ENCODE measurements around the gene TLN1. TPM values are rescaled to one million over a fixed set of nuclear protein-coding genes. Genes with fewer than 3 reads are reported as not detected.

The TLN1 gene
- total and polyA plus RNA-seq, 3 experiments from 2014 or later = 161 to 249 (median 248) TPM

GRCh38 chr9:35653611-35654010, 78.4 kb downstream of the TLN1 start:
- Mint-ChIP-seq H3K9me3 (peaks cover 0 to 6% (median 4%) of the 10 kb centered on the region in 5 donors), H3K36me3 (peaks cover 0 to 15% (median 2%) of the 10 kb centered on the region in 3 donors), H3K27me3 (peaks cover 4 to 9% of the 10 kb centered on the region in 2 donors), H3K4me1 (peaks cover 51 to 73% (median 56%) of the 10 kb centered on the region in 3 donors), H3K4me3 (peak overlapping the region in 1 of 7 donors; percentile 41), H3K27ac (peak overlapping the region in 7 of 8 donors; percentile 70 to 100 (median 86))
- H3K27me3 ChIP-seq (ENCODE audit: insufficient read depth, low read length, poor library complexity, severe bottlenecking) = no peaks in the 10 kb centered on the region
- H3K4me3 ChIP-seq (ENCODE audit: low read length) = no peak overlapping the region
- no peak for DNase-seq
- no peak overlapping the region for H3K27ac ChIP-seq (ENCODE audit: low read depth, low read length)
- H3K4me1 ChIP-seq (ENCODE audit: insufficient read depth, low read length) = peaks cover 45% of the 10 kb centered on the region
- H3K36me3 ChIP-seq (ENCODE audit: insufficient read depth, low read length) = no peaks in the 10 kb centered on the region
- no peaks in the 10 kb centered on the region for H3K9me3 ChIP-seq (ENCODE audit: low read length)
- ChIA-PET POLR2A (no interaction called here), CTCF (interaction anchor here (6.5 to 10.0 kb wide), 2 partner anchors 7 to 43 kb away, joined by 72 to 162 read pairs; partner anchors contain the start of gene SIT1)

- H3K4me1 Mint-ChIP-seq = peaks cover 57 to 78% (median 60%) of the 10 kb centered on the region in 3 donors
- H3K9me3 Mint-ChIP-seq = peaks cover 0 to 3% (median 2%) of the 10 kb centered on the region in 5 donors
- Histone ChIP-seq H3K4me1 (ENCODE audit: insufficient read depth, low read length) (peaks cover 53% of the 10 kb centered on the region), H3K9me3 (ENCODE audit: low read length) (no peaks in the 10 kb centered on the region), H3K4me3 (ENCODE audit: low read length) (no peak overlapping the region), H3K27me3 (ENCODE audit: insufficient read depth, low read length, poor library complexity, severe bottlenecking) (no peaks in the 10 kb centered on the region), H3K27ac (ENCODE audit: low read depth, low read length) (no peak overlapping the region), H3K36me3 (ENCODE audit: insufficient read depth, low read length) (no peaks in the 10 kb centered on the region)
- no peak for DNase-seq
- H3K4me3 Mint-ChIP-seq = no peak overlapping the region
- peaks cover 2 to 3% of the 10 kb centered on the region in 2 donors for H3K27me3 Mint-ChIP-seq
- ChIA-PET CTCF (no interaction called here), POLR2A (no interaction called here)
- H3K27ac Mint-ChIP-seq = peak overlapping the region in 6 of 8 donors; percentile 23 to 93 (median 60)
- H3K36me3 Mint-ChIP-seq = peaks cover 0 to 13% (median under 1%) of the 10 kb centered on the region in 3 donors
Measured at GRCh38 chr9:35652829-35653209, 79.2 kb downstream of the TLN1 start.

DNA sequence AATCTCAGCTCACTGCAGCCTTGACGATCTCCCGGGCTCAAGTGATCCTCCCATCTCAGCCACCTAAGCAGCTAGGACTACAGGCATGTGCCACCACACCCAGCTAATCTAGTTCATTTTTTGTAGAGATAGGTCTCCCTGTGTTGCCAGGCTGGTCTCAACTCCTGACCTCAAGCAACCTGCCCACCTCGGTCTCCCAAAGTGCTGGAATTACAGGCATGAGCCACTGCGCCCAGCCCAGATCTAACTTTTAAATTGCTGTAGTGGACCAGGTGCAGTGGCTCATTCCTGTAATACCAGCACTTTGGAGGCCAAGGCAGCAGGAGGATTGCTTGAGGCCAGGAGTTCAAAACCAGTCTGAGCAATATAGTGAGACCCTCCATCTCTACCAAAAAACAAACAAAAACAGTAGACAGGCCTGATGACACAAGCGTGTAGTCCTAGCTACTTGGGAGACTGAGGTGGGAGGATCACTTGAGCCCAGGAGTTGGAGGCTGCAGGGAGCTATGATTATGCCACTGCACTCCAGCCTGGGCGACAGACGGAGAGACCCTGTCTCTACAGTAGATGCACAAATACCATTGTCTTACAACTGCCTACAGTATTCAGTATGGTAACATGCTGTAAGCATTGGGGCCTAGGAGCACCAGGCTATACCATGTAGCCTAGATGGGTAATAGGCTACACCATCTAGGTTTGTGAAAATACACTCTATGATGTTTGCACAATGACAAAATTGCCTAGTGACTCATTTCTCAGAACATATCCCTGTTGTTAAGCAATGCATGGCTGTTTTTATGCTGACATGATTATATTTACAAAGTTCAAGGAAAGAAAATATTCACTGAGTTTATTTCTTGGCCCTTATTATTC, 79.8 kb downstream of the TLN1 start:
- peaks cover 56% of the 10 kb centered on the region for H3K4me1 ChIP-seq (ENCODE audit: insufficient read depth, low read length)
- H3K27ac ChIP-seq (ENCODE audit: low read depth, low read length) = no peak overlapping the region
- no peak overlapping the region for H3K4me3 ChIP-seq (ENCODE audit: low read length)
- no peaks in the 10 kb centered on the region for H3K9me3 Mint-ChIP-seq
- POLR2A ChIA-PET = no interaction called here
- CTCF ChIA-PET = interaction anchor here (1.0 to 14.3 kb wide), 3 partner anchors 38 to 48 kb away, joined by 3 to 200 read pairs (median 23); partner anchors contain the start of gene CD72
- peaks cover 0 to 11% (median 0%) of the 10 kb centered on the region in 3 donors for H3K36me3 Mint-ChIP-seq
- H3K36me3 ChIP-seq (ENCODE audit: insufficient read depth, low read length) = no peaks in the 10 kb centered on the region
- no peaks in the 10 kb centered on the region for H3K9me3 ChIP-seq (ENCODE audit: low read length)
- H3K27me3 ChIP-seq (ENCODE audit: insufficient read depth, low read length, poor library complexity, severe bottlenecking) = no peaks in the 10 kb centered on the region
- H3K27me3 Mint-ChIP-seq = no peaks in the 10 kb centered on the region
- H3K4me1 Mint-ChIP-seq = peaks cover 57 to 78% (median 60%) of the 10 kb centered on the region in 3 donors
- peak overlapping the region; percentile 61 to 98 (median 91) for H3K4me3 Mint-ChIP-seq
- no peak for DNase-seq
- peak overlapping the region; percentile 58 to 99 (median 90) for H3K27ac Mint-ChIP-seq

- peak within 1 kb of the TSS; percentile 97 for H3K4me3 ChIP-seq (ENCODE audit: low read length)
- Mint-ChIP-seq H3K4me3 (peak within 1 kb of the TSS; percentile 91 to 98 (median 96)), H3K4me1 (peaks cover 55 to 77% (median 56%) of the 10 kb centered on the region in 3 donors), H3K27ac (peak within 1 kb of the TSS; percentile 58 to 99 (median 94)), H3K27me3 (no peaks in the 10 kb centered on the region), H3K36me3 (peaks cover 0 to 17% (median 0%) of the 10 kb centered on the region in 3 donors), H3K9me3 (no peaks in the 10 kb centered on the region)
- H3K27me3 ChIP-seq (ENCODE audit: insufficient read depth, low read length, poor library complexity, severe bottlenecking) = no peaks in the 10 kb centered on the region
- H3K4me1 ChIP-seq (ENCODE audit: insufficient read depth, low read length) = peaks cover 55% of the 10 kb centered on the region
- CTCF ChIA-PET = interaction anchor here (1.2 to 14.3 kb wide), 9 partner anchors 8 to 106 kb away, joined by 3 to 200 read pairs (median 4); partner anchors contain the start of genes CCDC107, CD72, CREB3 and RMRP
- peak within 1 kb of the TSS; percentile 70 for H3K27ac ChIP-seq (ENCODE audit: low read depth, low read length)
- H3K9me3 ChIP-seq (ENCODE audit: low read length) = no peaks in the 10 kb centered on the region
- peak in 3 of 5 donors; percentile 34 to 59 (median 56) for DNase-seq
- H3K36me3 ChIP-seq (ENCODE audit: insufficient read depth, low read length) = no peaks in the 10 kb centered on the region
- POLR2A ChIA-PET = interaction anchor here (0.7 to 5.2 kb wide), 4 partner anchors 31 to 81 kb away, joined by 5 to 44 read pairs (median 6); partner anchors contain the start of genes CREB3 and TLN1
Measured at GRCh38 chr9:35650341-35651158, 81.4 kb downstream of the TLN1 start, which contains the start of gene SIT1. TSS of gene SIT1 (minus strand) at chr9:35650931. CDS start at chr9:35650853, 78 bp downstream.

DNA sequence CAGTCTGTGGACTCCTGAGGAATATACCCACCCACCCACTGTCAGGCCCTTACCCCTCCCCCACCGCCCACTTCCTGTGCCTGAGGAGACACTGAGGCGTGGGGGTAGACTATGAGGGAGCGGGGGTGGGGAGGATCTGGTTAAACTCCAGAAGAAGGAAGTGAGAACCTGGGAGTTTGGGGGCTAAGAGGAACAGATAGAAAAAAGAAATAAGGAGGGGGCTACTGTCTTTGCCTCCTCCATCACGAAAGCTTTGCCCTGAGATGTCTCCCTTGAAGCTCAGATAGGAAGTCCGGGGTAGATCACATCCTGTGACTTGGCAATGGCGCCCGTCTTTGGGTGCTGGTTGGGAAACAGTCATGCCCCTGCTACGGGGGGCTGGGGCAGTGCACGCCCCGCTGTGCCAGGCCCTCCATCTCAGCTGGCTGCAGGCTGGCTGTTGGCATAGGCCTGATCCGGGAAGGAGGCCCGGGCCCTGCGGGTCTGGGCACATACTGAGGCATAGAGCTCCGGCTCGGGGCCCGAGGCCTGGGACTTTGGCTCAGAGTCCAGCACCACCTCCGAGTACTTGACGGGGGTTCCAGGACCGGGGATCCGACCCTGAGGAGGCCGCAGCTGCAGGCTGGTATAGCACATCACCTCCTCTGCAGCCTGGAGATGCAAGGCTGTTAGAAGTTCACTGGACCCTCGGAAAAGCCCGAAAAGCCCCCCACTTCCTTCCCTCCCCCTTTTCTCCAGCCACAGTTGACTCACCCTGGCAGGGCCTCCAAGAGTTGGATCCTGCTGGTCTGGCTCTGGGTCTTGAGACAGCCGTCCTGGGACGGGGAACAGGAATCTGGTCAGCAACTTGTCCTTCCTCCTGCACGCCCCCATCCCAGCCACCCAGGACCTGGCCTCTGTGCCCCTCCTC, 82.3 kb downstream of the TLN1 start:
- ChIA-PET CTCF (interaction anchor here (1.2 to 14.3 kb wide), 10 partner anchors 9 to 107 kb away, joined by 3 to 200 read pairs (median 4); partner anchors contain the start of genes CCDC107, CD72, CREB3 and GBA2), POLR2A (interaction anchor here (0.6 to 5.2 kb wide), 9 partner anchors 9 to 82 kb away, joined by 3 to 44 read pairs (median 4); partner anchors contain the start of genes CCDC107, CREB3 and TLN1)
- H3K4me1 ChIP-seq (ENCODE audit: insufficient read depth, low read length) = peaks cover 62% of the 10 kb centered on the region
- Mint-ChIP-seq H3K4me1 (peaks cover 56 to 80% (median 62%) of the 10 kb centered on the region in 3 donors), H3K36me3 (peaks cover 0 to 17% (median under 1%) of the 10 kb centered on the region in 3 donors), H3K27ac (peak overlapping the region; percentile 58 to 99 (median 94)), H3K4me3 (peak overlapping the region; percentile 91 to 98 (median 96)), H3K9me3 (no peaks in the 10 kb centered on the region), H3K27me3 (no peaks in the 10 kb centered on the region)
- H3K4me3 ChIP-seq (ENCODE audit: low read length) = peak overlapping the region; percentile 97
- no peaks in the 10 kb centered on the region for H3K9me3 ChIP-seq (ENCODE audit: low read length)
- no peaks in the 10 kb centered on the region for H3K36me3 ChIP-seq (ENCODE audit: insufficient read depth, low read length)
- peak in 4 of 5 donors; percentile 27 to 70 (median 50) for DNase-seq
- no peaks in the 10 kb centered on the region for H3K27me3 ChIP-seq (ENCODE audit: insufficient read depth, low read length, poor library complexity, severe bottlenecking)
- peak overlapping the region; percentile 70 for H3K27ac ChIP-seq (ENCODE audit: low read depth, low read length)
